ENCODE measurements around the gene ZC3H18. TPM values are rescaled to one million over a fixed set of nuclear protein-coding genes. Genes with fewer than 3 reads are reported as not detected.

Gene ZC3H18
- total RNA-seq, 1 donor from 2014 or later, result 23.9 TPM

DNA sequence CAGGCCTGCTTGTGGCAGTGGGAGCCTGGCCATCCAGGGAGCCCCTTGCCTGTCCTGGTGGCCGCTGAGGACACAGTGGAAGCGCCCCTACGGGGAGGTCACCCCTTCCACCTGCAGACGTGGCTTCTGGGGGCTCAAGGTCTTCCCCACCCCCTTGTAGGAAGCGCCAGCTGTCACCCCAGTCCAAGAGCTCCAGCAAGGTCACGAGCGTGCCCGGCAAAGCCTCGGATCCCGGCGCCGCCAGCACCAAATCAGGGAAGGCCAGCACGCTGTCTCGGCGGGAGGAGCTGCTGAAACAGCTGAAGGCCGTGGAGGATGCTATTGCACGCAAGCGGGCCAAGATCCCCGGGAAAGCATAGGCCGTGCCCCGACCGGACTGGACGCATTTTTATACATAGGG lies 60.7 kb downstream of the ZC3H18 start:
- ATAC-seq (no peak), DNase-seq (no peak)
- intact Hi-C loops (cut with micrococcal nuclease), result no loop called here

DNA sequence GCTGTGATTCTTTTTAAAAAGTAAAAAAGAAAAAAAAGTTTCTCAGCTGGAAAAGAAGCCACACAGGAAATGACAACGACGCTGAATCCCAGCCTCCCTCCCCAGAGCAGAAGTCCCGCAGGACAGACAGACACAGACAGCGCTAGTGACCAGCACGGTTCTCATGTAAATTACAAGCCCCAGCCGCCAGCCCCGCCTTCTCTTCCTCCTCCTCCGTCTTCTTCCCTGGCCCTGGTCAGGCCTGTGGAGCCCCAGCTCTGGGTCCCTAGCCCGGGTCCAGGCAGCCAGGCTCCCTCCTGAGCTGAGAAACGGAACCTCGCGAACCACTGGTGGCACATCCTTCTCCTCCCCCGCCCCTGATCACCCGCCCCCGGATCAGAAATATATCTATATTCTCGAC lies 61.2 kb downstream of the ZC3H18 start:
- no peak for DNase-seq
- no peak for ATAC-seq
- intact Hi-C loops (cut with micrococcal nuclease), result no loop called here

DNA sequence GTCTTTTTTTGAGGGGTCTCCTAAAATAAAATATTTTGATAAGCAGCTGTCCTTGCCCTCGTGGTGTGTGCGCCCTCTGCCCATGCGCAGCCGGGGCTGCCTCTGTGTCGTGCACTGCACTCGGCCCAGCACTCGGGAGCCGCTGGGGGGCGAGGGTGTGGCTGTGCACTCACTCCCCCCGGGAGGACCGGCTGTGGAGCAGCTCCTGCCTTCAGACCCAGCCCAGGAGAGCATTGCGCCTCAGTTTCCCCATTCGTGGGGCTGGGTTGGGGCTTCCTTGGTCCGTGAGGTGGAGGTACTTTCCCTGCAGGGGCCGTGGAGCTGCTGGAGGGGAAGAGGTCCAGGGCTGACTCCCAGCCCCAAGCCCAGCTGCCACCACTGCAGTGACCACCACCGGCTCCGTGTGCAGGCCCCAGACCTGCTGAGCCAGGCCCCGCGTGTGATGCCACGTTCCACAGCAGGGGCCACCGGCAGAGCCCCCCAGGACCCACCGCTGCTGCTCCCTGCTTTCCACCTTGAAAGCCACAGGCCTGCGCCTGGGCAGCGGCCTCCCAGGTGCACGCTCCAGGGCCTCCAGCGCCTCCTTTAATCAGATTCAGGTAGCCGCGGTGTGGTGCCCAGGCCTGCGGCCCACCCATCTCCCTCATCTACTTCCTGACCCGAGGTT lies 61.9 kb downstream of the ZC3H18 start:
- intact Hi-C loops (cut with micrococcal nuclease), result no loop called here
- DNase-seq, result no peak
- ATAC-seq, result no peak

DNA sequence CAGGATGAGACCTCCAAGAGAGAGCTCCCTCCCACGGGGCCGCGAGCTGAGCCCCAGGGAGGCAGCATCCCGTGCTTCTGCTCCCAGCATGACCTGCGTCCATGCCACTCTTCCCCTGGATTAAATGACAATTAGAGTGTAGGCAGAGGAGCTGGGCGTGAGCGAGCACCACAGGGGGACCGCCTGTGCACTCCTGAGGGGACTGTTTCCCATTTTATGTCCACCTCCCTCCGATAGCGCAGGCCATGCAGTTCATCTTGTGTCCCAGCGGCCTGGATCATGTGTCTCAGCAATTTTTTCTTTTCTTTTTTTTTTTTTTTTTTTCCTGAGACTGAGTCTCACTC lies 62.4 kb downstream of the ZC3H18 start:
- no peak for ATAC-seq
- intact Hi-C loops (cut with micrococcal nuclease), result no loop called here

DNA sequence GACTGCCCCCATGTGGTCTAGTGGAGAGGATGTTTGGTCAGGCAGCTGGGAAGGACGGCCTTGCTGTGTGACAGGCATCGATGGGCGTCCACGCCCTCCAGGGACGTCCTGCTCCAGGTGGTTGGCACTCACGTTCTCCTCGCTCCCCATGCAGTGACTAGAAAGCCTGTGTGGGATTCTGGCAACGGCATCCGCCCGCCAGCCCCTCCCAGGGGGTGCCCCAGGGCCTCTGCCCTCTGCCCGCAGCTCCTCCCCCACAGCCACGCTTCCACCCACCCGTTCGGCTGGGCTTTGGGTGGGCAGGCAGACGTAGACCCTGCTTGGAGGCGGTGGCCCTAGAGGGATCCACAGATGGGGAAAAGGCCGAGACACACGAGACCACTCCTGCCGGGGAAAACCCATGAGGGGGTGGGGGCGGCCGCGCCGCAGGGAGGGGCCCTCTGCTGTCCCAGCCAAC lies 63.5 kb downstream of the ZC3H18 start:
- ATAC-seq (peak; percentile 15), DNase-seq (no peak)
- intact Hi-C loops (cut with micrococcal nuclease), result no loop called here

More for the DNA sequence above, 62.4 kb downstream of the ZC3H18 start:
- no peak for DNase-seq

DNA sequence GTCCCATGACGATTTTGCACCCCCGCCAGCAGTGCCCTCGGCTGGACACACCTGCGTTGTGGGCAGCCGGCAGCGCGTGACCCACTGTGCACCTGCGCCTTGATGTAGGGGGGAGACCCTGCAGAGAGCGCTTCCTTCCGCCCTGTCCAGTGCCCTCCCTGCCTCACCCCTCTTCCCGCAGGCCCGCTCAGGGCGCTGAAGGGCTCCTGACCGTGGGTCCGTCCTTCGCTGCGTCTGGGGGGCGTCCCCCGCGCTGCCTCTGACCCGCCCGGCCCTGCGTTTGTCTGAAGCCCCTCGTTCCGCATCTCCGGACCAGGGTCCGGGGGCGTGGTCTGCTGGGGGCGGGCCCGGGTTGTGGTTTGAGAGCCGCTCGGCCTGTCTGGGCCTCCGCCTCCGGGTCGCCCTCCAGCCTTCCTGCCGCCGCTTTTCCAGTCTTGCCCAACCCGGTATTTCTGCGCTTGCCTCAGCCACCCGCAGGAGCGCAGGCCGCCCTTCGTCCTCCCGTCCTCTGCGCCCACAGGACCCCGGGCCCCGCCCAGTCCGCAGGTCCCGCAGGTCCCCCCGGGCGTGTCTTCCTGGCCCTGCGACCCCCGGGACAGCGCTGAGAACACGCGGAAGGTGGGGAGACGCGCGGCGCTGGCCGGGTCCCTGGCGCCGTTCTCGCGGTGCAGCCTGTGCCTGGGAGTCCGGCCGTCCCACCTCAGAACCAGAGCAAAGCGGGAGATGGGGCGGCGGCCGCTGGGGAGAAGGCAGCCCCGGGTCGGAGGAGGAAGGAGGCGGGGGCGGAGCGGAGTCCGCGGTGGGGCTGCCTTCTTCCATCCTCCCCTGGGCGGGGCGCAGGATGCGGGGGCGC lies 64.2 kb downstream of the ZC3H18 start:
- intact Hi-C loops (cut with micrococcal nuclease), result no loop called here
- peak; percentile 61 for ATAC-seq
- DNase-seq, result peak; percentile 65

DNA sequence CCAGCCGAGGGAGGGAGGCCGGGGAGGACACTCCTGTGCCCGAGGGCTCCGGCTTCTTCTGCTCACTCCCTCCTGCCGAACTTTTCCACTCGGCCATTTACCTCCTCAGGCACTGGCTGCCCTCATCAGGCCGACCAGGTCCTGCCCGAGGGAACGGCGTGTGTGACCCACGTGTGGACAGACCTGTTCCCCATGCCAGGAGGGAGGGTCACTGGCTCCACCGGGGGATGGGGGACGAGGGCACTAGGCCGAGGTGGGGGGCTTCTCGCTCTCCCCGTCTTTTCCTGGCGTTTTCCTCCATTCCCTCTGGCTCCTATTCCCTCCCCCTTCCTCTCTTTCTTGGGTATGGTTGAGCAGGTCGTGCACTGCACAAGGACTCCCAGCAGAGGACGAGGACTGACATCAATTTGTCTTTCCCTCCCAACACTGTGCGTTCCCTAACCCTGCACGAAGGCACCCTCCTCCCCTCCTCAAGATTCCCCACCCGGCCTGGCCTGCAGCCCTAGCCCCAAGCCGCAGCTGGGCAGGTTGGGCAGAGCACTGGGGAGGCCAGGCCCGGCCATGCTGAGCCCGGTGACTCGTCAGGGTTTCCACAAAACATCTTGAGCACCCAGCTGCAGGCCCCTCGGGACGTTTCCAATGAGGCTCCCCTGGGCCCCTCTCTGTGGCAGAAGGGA lies 64.9 kb downstream of the ZC3H18 start:
- DNase-seq (no peak), ATAC-seq (no peak)
- intact Hi-C loops (cut with micrococcal nuclease), result no loop called here

DNA sequence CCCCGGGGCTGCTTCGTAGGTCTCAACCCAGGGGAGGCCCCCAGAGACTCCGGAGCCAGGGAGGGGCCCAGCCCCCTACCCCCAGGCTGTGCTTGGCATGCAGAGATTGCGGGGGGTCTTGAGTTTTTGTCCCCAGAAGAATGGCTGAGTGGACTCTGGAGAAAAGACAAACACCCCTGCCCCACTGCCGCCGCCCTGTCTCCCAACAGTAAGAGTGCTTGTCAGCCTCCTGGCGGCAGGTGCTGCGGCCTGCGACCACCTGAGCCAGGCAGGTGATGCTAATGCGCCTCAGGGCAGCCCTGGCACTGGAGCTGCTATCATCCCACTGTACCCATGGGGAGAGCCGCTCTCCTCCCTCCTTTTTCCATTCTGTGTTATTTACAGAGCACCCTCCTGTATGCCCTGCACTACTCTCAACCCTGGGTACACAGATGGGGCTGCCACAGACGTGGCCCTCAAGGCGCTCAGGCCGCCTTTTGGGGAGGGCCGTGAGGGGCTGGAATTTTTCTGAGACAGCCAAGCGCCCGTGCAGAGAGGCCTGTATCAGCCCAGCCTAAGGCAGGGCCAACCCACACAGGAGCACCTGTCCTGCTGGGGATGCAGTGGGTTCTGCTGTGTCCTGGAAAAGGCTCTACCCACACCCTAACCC lies 65.6 kb downstream of the ZC3H18 start:
- no peak for ATAC-seq
- intact Hi-C loops (cut with micrococcal nuclease), result no loop called here

DNA sequence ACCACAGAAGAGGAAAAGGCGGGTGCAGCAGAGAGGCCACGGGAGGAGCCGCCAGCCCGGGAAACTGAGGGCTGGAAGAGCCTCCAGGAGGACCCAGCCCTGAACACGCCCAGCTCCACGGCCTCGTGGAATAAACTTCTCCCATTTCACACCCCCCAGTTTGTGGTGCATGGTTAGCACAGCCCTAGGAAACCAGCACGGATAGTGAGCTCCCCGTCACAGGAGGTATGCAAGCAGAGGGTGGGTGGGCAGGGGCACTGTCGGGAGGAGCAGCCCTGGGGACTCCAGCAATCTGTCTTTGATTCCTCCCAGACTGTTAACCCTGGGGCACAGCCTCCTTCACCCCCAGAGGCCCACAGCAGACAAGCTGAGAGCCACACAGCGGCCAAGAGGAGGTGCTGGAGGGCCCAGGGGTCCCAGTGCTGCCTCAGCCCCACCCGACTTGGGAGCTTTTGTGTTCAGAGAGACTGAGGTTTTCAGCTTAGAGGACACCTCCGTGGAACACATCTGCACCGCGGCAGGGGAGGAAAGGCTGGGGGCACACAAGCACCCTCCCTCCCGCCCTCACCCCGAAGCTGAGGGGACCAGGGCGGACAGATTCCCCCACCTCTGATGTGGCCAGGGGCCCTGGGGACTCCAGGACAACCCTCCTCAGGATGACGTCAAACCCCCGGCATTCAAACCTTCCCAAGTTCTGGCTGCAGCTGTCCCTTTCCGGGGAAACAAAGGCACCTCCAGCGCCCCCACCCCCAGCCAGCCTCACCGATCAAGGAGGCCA lies 66.5 kb downstream of the ZC3H18 start:
- intact Hi-C loops (cut with micrococcal nuclease), result no loop called here
- ATAC-seq (no peak), DNase-seq (no peak)

More for the DNA sequence above, 65.6 kb downstream of the ZC3H18 start:
- DNase-seq, result no peak

DNA sequence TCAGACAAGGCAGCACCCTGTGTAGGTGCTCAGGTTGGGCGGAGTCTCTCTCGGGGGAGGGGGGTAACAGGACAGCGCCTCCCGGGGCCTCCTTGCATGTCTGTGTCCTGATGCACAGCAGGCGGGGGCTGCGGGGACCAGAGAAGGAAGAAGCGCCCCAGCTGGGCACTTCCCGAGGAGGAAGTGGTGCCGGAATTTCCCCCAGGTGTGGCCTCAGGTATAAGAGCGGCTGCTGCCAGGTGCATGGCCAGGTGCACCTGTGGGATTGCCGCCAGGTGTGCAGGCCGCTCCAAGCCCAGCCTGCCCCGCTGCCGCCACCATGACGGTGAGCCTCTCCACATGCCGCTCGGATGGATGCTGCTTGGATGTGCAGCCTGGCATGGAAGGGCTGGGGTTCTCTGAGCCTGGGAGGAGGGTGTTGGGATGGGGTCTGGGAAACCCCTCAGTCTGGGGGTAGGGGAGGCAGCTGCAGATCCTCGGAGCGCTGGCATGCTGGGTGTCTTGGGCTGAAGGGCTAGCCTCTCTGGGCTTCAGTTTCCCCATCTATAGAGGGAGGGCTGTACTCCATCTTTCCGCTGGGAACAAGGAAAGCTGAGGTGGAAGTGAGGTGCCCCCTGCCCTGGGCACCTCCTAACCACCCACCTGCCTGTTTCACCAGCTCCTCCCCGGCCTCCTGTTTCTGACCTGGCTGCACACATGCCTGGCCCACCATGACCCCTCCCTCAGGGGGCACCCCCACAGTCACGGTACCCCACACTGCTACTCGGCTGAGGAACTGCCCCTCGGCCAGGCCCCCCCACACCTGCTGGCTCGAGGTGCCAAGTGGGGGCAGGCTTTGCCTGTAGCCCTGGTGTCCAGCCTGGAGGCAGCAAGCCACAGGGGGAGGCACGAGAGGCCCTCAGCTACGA lies 68.4 kb downstream of the ZC3H18 start, which contains the start of gene IL17C:
Gene IL17C, plus strand, starts transcription at position 250 of the 908 bp plus-strand sequence. Its CDS starts 70 bp downstream, at position 320.
- DNase-seq, result no peak
- intact Hi-C loops (cut with micrococcal nuclease), result no loop called here
- no peak for ATAC-seq

DNA sequence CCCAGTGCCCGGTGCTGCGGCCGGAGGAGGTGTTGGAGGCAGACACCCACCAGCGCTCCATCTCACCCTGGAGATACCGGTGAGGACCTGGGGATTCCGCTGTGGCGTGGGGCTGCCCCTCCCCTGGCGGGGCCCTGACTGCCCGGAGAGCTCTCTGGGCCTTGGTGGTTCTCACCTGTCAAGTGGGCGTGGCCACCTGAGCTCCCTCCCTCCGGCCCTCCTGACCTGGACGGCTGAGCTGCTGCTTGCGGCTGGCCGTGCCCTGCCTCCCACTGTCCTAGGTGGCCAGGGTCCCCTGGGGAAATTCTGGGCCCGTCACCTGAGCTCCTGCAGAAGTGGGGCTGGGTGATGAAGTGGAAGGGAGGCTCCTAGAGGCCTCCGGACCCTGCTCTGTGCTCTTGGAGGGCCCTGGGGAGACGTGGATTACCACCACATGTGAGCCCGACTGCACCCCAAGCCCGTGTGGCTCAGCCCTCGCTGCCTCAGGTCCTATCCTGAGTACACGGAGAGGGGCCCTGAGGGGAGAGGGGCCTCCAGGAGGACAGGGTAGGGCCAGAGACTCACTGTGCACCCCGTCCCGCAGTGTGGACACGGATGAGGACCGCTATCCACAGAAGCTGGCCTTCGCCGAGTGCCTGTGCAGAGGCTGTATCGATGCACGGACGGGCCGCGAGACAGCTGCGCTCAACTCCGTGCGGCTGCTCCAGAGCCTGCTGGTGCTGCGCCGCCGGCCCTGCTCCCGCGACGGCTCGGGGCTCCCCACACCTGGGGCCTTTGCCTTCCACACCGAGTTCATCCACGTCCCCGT lies 69.2 kb downstream of the ZC3H18 start:
- no peak for DNase-seq
- intact Hi-C loops (cut with micrococcal nuclease), result no loop called here
- ATAC-seq, result no peak

DNA sequence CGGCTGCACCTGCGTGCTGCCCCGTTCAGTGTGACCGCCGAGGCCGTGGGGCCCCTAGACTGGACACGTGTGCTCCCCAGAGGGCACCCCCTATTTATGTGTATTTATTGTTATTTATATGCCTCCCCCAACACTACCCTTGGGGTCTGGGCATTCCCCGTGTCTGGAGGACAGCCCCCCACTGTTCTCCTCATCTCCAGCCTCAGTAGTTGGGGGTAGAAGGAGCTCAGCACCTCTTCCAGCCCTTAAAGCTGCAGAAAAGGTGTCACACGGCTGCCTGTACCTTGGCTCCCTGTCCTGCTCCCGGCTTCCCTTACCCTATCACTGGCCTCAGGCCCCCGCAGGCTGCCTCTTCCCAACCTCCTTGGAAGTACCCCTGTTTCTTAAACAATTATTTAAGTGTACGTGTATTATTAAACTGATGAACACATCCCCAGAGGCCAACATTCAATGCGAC lies 69.9 kb downstream of the ZC3H18 start:
- ATAC-seq (no peak), DNase-seq (no peak)
- intact Hi-C loops (cut with micrococcal nuclease), result no loop called here

DNA sequence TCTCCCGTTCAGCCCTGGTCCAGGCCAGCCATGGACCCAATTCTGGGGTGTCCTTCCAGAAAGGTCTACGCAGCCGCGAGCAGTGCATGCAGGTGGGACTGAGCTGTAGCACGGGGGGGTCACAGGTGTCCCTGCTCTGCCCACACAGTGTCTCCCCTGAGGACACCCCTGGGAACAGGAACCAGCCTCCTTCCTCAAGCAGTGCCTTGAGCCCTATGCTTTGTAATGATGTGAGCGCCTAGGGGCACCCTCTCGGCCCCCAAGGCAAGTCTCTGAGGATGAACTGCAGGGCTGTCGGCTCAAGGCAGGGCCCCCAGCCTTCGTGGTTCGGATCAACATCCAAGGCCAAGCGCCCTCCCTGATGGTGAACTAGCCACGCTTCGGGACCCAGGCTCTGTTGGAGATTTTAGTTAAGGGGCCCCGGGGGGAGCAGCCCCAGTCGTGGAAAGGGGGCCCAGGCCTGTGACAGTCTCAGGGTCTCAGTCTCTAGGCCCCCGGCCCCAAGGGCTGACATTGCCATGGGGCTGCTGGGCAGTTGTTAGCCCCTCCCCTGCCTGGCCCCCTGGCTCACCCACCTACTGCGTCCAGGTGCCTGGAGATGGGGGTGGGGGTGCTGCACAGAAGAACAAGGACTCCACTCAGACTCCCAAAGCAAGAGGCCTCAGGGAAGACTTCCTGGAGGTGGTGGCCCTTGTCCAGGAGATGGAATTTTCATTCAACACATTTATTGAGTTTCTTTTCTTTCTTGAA lies 70.5 kb downstream of the ZC3H18 start:
- intact Hi-C loops (cut with micrococcal nuclease), result no loop called here
- DNase-seq (no peak), ATAC-seq (no peak)

DNA sequence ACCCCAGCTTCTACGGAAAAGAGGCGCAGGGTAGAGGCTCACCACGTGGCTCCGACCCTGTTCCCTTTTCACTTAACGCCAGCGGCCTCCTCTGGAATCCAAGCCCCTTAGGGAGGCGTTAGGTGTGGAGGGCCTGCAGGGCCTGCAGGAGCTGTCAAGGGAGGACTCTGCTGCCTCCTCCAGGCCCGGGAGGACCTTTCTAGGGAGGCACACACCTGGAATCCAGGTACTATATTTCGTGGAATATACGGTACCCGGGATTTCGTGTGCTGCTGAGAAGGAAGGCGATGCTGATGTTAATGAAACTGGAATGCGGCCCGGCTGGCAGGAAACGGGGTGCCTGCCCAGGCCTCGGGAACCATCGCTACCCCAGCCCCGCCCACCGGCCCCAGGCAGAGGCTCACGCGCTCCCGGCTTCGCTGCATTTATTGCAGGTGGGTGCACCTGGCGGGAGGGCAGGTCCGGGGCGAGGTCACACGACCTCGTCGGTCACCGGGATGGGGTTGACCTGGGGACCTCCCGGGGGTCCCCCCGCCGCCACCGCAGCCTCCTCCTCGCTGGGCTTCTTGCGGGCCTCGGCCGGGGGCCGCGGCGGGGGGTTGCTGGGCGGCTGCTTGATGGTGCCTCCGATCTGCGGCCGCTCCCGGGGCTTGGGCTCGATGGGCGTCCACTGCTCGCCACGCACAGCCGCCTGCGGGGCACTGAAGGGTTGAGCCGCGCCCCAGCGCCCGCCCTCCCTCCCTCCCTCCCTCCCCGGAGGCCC lies 72.9 kb downstream of the ZC3H18 start:
- no peak for DNase-seq
- no peak for ATAC-seq
- intact Hi-C loops (cut with micrococcal nuclease), result no loop called here

DNA sequence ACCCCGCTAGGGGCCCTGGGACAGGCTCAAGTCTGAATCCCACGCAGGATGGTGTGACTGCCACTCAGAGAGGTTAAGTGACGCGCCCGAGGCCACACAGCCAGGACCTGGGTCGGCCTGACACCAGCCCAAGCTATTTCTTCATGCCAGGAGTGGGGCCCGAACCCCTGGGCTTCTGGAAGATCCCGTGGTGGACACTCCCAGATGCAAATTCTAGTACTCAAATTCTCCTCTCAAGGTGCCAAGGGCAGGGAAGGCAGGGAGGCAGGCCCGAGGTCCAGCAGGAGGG lies 73.4 kb downstream of the ZC3H18 start:
- no peak for DNase-seq
- intact Hi-C loops (cut with micrococcal nuclease), result no loop called here
- ATAC-seq, result no peak

DNA sequence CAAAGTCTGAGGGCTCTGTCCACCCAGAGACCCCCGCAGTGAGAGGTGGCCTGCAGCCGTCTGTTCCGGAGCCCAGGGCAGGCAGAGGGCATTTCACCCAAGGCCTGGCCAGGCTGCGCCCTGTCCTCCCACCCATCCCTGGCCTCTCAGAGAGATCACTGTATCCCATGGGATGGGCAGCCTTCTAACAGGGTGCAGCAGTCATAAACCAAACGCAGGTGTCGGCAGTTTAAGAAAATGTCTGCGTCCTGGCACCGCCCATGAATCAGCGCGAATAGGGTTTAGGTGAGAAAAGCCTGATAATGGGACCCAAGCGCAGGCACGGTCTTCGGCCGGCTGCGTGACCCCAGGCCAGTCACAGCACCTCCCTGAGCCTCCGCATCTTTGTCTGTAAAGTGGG lies 75.3 kb downstream of the ZC3H18 start:
- intact Hi-C loops (cut with micrococcal nuclease), result no loop called here
- ATAC-seq (no peak), DNase-seq (no peak)

All from left ventricle myocardium superior (tissue), 1 donor.